HG03097 (cell line): Measurements from ENCODE around the gene OSBP2.
"Not testable (repeated sequence)": the region's sequence is repeated elsewhere in the genome, so short reads cannot be mapped to it uniquely, and the experiment has no call there.

Experiments
- ATAC-seq: cut with Tn5 transposase; IDR thresholded peaks from one replicate; pipeline ENCODE4 v1.9.1; 2021; ENCODE audit not compliant: unreplicated experiment, low FRiP score

The OSBP2 gene

DNA sequence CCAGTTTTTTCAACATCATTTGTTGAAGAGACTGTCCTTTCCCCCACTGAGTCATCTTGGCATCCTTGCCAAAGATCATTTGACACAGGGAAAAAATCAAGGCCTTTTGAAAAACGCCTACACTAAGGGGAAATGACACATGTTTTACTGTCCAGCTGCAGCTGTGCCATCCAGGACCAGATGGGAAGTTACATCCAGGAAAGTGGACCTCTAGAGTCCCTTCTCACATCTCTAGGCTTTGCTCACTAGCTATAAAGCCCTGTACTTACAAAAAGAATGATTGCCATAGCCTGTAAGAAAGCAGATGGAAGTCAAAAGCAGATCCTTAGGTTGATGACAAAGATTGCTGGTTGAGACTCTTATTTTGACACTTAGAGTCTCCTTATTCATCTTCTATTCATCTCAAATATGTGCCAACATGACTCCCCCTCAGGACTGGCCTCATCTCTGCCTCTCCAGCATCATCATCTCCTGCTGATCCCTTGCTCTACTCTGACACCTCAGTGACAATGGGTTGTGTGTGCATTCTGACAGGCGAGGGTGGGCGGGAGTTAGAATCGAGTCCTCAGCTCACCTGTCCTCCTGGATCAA is 22.8 kb downstream of the OSBP2 start:
- no peak for ATAC-seq

DNA sequence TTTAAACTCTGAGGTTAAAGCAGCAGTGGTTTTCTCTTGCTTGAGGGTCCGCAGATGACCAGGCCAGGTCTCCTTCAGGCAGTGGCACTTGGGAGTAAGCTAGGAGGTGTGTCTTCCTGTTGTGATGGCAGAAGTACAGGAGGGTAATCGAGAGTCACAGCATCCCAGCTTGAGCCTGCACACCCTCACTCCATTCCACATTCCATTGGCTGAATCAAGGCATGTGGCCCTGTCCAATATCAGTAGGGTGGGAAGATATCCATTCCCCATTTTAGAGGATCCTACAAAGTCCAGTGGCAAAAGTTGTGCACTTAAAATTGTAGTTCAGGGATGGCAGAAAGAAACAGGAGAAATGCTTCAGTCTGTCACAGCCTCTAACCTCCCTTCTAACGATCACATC is 23.3 kb downstream of the OSBP2 start:
- no peak for ATAC-seq

DNA sequence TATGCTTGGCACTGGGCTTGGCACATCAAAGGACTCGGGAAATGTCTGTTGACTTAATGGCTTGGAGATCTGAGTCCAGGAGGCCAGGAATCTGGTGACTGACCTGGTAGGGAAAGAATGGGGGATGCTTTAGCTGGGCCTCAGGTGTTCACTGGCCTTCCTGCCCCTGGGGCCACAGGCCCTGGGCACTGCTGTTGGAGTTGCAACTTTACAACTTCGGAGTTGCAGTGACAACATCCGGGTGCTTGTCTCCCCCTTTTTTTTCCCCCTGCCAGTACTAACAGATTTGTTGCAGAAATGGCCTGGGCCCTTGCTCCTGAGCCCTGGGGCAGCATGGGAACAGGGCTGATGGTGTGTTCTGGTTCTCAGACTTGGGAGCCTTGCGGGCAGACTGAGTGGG is 23.8 kb downstream of the OSBP2 start:
- ATAC-seq, result no peak

DNA sequence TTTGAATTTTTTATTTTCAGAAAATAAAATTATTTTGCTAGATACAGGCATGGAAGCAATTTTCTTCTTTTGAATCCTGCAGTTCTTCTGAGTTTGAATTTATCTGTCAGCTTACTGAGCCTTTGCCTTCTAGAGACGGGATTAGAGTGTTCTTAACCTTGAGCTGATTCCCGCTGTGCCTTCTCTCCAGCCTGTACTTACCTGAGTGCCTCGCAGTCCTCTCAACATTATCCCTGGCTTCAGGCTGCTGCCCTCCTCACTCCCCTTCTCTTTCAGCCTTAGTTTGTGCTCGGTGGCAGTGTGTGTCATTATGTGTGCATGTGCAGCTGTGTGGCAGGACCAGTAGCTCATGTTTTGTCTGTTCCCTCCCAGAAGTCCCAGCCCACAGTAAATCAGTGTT is 24.3 kb downstream of the OSBP2 start:
- no peak for ATAC-seq

DNA sequence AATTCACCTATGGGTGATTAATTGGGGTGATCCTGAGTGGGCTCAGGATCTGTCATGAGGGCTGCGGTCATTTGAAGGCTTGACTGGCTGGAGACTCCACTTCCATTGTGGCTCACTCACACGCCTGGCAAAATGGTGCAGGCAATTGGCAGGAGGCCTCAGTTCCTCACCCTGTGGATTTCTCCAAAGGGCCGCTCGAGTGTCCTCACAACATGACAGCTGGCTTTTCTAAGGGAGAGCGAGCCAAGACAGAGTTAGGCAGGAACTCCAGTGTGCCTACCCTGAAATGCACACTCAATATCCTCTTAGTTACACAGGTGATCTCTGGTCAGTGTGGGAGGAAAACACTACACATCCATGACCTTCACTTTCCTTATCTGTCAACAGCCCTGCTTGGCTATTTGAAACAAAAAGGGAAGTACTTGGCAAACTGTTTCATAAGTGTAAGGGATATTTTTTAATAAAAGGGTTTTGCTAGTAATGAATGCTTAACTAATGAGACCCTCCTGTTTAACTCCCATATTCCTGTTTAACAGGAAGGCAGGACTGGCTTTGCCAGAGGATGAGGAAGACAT is 25.7 kb downstream of the OSBP2 start:
- no peak for ATAC-seq

DNA sequence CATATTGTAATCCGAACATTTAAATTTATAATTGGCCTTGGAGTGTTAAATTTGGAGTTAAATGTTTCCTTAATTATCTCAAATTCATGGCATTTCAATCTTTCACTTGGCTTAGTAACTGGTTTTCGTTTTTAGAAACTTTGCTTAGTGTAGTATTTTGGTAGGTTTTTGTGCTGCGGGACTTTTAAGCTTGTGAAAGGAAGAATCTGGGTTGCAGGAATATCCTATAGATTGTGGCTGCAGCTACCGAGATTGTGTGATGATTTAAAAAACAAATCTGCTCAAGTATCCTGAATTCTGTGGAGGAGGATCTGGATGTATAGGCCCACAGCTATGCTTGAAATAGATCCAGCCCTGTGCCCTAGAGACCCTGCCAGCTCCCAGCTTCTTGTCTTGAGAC is 27.1 kb downstream of the OSBP2 start:
- no peak for ATAC-seq

DNA sequence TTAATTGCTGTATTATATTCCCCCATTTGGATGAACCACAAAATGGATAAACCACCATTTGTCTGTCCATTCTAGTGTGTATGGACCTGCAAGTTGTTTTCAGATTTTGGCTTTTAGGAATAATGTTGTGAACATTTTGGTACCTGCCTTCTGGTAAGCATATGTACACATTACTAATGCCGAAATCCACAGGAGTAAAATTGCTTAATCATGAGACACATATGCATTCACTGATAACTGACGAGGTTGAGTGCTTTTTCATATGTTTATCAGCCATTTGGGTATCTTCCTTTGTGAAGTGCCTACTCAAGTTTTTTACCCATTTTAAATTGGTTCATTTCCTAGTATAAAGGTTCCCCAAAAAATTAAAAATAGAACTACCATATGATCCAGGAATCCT is 34.2 kb downstream of the OSBP2 start:
- ATAC-seq, result no peak

DNA sequence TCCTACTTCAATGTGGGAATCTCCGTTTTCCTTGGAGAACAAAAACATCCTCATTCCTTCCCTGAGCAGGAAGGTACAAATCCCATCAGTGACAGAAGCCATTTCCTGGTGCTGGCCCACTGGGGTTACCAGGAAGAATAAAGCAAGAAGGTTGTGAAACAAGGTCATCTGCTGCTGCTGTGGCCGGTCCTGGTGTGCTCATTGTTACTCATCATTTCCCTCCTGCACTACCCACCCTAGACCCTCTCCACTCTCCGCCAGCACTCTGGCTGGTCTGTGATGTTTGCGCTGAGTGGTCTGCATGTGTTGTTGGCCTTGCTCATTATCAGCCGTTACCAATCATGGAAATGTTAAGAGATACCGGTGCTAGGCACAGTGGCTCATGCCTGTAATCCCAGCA is 37.0 kb downstream of the OSBP2 start:
- ATAC-seq, result no peak

DNA sequence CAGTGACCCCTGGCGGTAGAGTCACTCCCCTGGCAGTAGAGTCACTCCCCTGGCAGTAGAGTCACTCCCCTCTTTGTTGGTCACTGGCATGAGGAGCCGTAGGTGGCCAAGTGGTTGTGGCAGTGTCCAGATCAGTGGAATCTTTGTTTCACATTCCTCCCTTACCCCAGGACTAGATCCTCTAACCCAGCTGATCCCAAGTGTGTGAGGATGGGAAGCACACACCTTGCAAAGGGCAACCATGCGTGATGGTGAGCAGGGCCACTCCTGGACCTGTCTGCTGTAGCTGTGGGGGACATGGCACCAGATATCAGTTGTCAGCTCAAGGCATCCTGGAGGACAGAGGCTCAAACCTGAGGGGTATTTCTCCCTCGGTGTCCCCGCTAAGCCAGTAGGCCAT is 37.8 kb downstream of the OSBP2 start:
- no peak for ATAC-seq

DNA sequence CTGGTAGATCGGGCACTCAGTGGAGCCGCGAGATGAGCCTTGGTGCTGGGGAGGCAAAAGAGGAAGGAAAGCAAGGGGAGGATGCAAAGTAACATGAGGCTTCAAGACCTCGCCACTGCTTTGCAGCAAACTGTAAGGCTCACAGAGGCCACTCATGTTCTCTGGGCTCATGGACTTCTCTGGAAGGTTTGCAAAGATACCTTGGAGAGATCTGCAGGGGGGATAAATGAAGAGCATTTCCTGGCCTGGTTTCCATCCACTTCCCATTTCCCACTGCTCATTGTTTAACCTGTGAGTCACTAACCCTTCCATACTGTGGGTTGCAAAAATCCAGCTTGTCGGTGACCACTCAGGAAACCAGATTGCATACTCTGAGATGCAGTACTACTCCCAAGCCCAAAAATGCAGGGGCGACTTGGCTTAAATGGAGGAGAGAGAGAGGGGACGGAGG is 38.5 kb downstream of the OSBP2 start:
- ATAC-seq, result no peak

DNA sequence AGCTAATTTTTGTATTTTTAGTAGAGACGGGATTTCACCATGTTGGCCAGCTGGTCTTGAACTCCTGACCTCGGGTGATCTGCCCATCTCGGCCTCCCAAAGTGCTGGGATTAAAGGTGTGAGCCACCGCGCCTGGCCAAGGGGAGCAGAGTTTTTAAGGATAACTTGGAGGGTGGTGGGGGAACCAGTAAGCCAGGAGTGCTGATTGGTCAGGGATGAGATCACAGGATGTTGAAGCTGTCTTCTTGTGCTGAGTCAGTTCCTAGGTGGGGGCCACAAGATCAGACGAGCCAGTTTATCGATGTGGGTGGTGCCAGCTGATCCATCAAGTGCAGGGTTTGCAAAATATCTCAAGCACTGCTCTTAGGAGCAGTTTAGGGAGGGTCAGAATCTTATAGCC is 45.3 kb downstream of the OSBP2 start:
- ATAC-seq, result not testable (repeated sequence)

DNA sequence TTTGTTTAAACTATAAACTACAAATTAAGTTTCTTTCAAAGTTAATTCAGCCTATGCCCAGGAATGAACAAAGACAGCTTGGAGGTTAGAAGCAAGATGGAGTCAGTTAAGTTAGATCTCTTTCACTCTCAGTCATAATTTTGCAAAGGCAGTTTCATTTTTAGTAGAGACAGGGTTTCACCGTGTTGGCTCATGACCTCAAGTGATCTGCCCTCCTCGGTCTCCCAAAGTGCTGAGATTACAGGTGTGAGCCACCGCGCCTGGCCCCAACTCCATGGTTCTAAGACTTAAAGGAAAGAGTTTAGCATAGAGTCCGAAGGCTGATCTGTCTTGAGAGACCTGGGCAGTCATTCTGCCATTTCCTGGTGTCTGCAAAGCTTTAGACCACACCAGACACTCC is 45.8 kb downstream of the OSBP2 start:
- ATAC-seq, result not testable (repeated sequence)

DNA sequence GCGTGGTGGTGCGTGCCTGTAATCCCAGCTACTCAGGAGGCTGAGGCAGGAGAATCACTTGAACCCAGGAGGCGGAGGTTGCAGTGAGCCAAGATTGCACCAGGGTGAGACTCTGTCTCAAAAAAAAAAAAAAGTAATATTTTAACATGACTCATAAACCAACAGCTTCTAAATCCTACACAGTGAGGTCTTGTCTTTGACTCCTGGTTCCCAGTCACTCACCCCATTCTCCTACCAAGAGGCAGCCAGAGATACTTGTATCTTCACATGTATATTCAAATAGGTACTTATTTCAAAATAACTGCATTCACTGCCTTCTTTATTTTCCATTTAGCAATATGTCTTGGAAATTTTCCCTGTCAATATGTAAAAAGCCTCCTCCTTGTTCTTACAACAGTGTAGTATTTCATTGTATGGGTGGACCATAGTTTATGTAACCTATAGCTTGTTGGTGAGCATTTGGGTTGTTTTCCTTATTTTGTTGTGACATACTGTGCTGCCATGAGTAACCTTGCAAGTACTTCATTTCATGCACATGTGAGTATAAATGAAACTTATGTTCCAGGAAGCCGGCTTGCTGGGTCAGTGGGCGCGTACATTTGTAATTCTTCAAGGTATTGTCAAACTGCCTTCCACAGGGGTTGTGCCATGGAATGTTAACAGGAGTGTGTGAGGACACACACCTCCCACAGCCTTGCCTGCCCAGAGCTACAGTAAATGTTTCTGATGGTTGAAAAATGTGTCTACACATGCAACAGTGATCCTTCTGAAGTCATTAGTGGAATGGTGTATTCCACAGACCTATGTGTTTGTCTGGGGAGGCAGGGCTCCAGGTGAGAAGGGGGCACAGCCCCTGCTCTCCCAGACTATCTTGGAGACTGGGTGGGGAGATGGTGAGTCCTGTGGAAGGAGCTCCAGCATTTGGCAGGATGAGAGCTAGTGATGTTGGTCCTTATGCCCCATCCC is 47.9 kb downstream of the OSBP2 start:
- no peak for ATAC-seq

DNA sequence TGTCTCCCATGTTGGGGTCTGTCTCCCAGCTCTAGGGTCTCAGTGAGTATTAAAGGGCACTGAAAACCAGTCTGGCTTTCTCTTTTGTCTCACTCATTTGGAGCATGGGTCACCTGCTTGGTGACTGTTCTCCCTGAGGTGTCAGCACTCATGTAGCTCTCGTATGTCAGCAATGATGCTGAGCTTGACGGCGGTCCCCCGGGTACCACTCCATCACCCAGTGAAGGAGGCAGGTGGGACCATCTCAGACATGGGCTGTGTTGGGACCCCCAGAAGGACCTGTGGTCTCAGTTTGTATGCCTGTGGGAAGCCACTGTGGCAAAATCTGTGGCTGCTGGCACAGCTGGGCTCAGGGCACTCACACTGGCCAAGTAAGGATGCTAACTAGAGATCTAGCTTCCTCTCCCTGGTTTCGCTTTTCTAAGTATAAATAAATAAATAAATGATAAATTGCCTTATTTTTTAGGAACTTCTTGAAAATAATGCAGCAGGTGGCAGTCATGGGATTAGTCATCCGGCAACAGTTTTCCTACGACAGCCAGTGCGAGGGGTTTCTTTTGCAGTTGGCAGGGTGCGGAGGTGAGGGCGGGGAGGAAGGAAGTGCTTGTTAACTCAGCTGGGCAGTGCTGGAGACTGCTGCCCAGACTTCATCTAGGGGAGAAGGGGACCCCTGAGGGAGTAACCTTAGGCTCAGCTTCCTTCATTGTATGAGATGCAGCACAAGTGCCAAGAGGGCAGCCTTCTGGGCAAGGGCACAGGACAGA is 48.8 kb downstream of the OSBP2 start:
- ATAC-seq, result no peak

DNA sequence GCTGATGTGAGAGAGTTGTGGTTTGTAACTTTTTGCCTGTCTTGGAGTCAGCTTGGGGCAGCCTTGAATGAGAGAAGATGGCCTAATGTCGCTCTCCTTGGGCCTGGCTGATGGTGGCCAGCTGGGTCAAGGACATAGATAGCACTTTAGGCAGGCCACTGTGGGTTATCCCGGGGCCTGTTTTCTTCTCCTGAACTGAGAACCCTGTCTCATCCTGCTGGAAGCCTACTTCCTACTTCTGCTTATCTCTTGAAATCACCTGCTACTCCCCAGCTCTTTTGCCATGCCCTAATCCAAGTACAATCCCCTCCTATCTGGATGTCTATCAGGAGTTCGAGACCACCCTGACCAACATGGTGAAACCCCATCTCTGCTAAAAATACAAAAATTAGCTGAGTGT is 49.5 kb downstream of the OSBP2 start:
- no peak for ATAC-seq

DNA sequence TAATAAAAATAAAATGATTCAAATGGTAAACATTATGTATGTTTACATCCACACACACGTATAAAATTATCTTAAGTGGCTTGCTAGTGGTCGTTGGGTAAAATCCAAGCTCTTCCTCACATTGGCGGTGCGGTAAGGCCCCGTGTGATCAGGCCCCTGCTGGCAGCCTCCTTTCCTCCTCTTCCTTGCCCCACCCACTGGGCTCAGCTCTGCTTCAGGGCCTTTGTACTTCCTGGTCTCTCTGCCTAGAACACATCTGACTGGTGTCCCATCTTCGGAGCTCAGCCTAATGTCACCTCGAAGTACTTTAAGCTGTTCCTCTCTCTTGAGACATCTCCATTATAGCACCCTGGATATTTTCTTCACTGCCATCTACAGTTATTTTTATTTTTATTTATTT is 52.8 kb downstream of the OSBP2 start:
- ATAC-seq, result no peak

DNA sequence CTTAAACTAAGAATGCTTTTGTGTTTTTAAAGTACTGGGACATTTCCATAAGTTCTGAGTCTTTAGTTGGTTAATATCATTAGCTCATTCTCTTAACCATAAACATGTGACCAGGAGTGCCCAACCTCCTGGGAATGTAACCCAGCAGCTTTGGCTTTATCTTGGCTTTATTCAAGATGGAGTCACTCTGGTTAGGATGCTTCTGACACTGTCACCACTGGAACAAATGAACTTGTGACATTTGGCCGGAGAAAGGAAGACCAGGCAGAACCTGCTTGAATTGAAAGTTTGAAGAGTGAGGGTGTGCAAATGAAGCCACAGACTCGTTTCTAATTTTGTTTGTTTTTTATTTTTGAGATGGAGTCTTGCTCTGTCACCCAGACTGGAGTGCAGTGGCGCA is 54.6 kb downstream of the OSBP2 start:
- ATAC-seq, result no peak

DNA sequence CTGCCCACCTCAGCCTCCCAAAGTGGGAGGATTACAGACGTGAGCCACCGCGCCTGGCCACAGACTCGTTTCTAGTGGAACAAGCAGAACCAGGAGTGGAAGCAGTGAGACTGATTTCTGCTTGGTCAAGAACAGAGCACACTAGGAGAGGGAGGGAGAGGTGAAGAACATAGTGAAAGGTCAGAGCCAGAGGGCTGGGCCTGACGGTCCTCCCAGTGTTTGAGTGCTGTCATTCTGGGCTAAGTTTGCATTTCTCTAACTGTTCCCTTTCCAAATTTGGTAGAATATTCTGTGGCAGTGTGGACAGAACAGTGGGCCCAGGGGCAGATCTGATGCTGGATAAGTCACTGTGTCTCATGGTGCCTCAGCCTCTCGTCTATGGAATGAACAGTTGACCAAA is 55.2 kb downstream of the OSBP2 start:
- ATAC-seq, result no peak

DNA sequence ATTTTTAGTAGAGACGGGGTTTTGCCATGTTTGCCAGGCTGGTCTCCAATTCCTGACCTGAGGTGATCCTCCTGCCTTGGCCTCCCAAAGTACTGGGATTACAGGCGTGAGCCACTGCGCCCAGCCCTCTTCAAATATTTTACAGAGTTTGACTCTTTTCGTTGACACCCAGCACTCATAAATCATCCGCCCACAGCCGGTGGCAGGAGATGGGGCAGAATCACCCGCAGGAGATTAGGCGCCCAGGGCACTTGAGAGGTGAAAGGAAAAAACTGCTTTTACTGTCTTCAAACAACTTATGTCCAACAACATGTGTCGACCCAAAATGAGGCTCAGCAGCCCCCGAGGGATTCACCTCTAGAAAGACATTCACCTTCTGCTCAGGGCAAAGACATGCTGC is 56.9 kb downstream of the OSBP2 start:
- no peak for ATAC-seq

DNA sequence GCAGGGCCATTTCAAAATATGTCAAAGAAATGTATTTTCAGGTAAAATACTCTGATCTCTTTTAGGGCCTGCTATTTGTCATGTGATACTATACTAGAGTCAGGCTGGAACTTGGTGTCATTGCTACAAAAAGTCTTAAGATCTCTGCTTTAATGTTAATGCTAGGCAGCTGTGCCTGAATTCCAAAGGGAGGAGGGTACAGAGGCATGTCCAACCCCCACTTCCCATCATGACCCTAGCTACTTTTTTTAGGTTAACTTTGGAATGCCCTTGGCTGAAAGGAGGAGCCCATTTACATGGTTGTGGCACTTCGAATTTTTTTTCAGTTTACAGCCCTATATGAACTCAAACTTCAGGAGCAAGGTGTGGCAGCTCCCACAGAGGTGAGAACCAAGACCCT is 58.1 kb downstream of the OSBP2 start:
- ATAC-seq, result no peak

DNA sequence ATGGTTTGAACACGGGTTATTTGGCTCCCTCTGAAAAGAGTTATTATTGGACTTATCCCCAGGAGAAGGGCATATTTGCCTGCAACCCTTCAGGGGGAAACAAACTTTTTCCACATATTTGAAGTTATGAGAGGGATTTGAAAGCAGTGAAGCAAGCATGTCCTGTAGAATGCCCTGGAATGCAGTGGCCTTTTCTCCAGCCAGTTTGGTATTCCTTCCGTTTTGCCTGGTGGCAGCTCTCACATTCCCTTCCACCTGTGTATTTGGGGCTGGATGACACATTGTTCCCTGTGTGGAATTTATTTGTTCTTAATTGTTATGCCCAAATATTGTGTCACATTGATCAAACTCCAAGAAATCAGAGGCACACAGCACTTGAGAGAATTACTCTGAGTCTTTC is 59.0 kb downstream of the OSBP2 start:
- ATAC-seq, result no peak
